Measurements from ENCODE around the gene TRMT61A. TPM values are rescaled to one million over a fixed set of nuclear protein-coding genes. Genes with fewer than 3 reads are reported as not detected.

The TRMT61A gene
- total and polyA plus RNA-seq, 2 experiments from 2014 or later, result 13.3 to 15.0 TPM

- Histone ChIP-seq H3K4me3 (no peak overlapping the region), H3K4me2 (ENCODE audit: unreplicated experiment) (no peak overlapping the region), H3K27ac (no peak overlapping the region), H3K9me3 (ENCODE audit: low read depth) (no peaks in the 10 kb centered on the region), H3K79me2 (ENCODE audit: insufficient read depth) (peaks cover 38% of the 10 kb centered on the region), H4K20me1 (ENCODE audit: insufficient read depth) (no peaks in the 10 kb centered on the region), H2AFZ (no peak overlapping the region), H3K9ac (no peak overlapping the region), H3K4me1 (ENCODE audit: insufficient read depth) (peaks cover 4% of the 10 kb centered on the region; the same call in 1 of the 2 replicates), H3F3A (ENCODE audit: insufficient read depth) (peaks cover 15% of the 10 kb centered on the region; the same call in 1 of the 2 replicates), H3K27me3 (replicated peaks; ENCODE audit: insufficient read depth) (no peaks in the 10 kb centered on the region), H3K9me2 (ENCODE audit: insufficient read depth) (no peaks in the 10 kb centered on the region), H3K36me3 (ENCODE audit: low read depth) (peaks cover 54% of the 10 kb centered on the region)
- TF ChIP-seq EZH2 (IDR thresholded peaks at IDR 0.05; ENCODE audit: insufficient read depth, poor library complexity, severe bottlenecking), result no peak
- no peak for TF ChIP-seq EZH2phosphoT487 (IDR thresholded peaks at IDR 0.05; ENCODE audit: insufficient read depth, low read depth)
- WGBS, 2 experiments (ENCODE audit: low coverage in 1 of 2, low lambda C conversion rate in 2 of 2, missing lambda C conversion rate in 2 of 2), result 90 to 91% methylated on average over 12 of the region's 12 CpGs
- in situ Hi-C loops (cut with MboI), result no loop called here
- DNase-seq, result no peak
Observed at GRCh38 chr14:103503296-103503695, 25.7 kb upstream of the TRMT61A start.

GRCh38 chr14:103504991-103505565 is 23.9 kb upstream of the TRMT61A start:
- Histone ChIP-seq H2AFZ (no peak overlapping the region), H3K27me3 (replicated peaks; ENCODE audit: insufficient read depth) (no peaks in the 10 kb centered on the region), H3K36me3 (ENCODE audit: low read depth) (peaks cover 42% of the 10 kb centered on the region), H3F3A (ENCODE audit: insufficient read depth) (0 out of 2 replicates have a peak, but pooled peaks cover under 1% of the 10 kb centered on the region), H3K4me2 (ENCODE audit: unreplicated experiment) (no peak overlapping the region), H3K9me2 (ENCODE audit: insufficient read depth) (no peaks in the 10 kb centered on the region), H3K79me2 (ENCODE audit: insufficient read depth) (peaks cover 40% of the 10 kb centered on the region), H3K4me1 (ENCODE audit: insufficient read depth) (peaks cover 4% of the 10 kb centered on the region; the same call in 1 of the 2 replicates), H3K4me3 (no peak overlapping the region), H3K9ac (no peak overlapping the region), H3K27ac (no peak overlapping the region), H3K9me3 (ENCODE audit: low read depth) (no peaks in the 10 kb centered on the region), H4K20me1 (ENCODE audit: insufficient read depth) (no peaks in the 10 kb centered on the region)
- TF ChIP-seq EZH2phosphoT487 (IDR thresholded peaks at IDR 0.05; ENCODE audit: insufficient read depth, low read depth) (no peak), EZH2 (IDR thresholded peaks at IDR 0.05; ENCODE audit: insufficient read depth, poor library complexity, severe bottlenecking) (no peak)
- in situ Hi-C loops (cut with MboI), result no loop called here
- WGBS, 2 experiments (ENCODE audit: low coverage in 1 of 2, low lambda C conversion rate in 2 of 2, missing lambda C conversion rate in 2 of 2), result 80 to 84% methylated on average over 8 of the region's 8 CpGs
- DNase-seq, result peak; percentile 45

GRCh38 chr14:103507751-103508150 is 21.2 kb upstream of the TRMT61A start:
- Histone ChIP-seq H3K4me1 (ENCODE audit: insufficient read depth) (peaks cover 6% of the 10 kb centered on the region), H3K36me3 (ENCODE audit: low read depth) (peaks cover 32% of the 10 kb centered on the region), H2AFZ (no peak overlapping the region), H3K27me3 (replicated peaks; ENCODE audit: insufficient read depth) (no peaks in the 10 kb centered on the region), H3K9me3 (ENCODE audit: low read depth) (no peaks in the 10 kb centered on the region), H3K27ac (no peak overlapping the region), H3F3A (ENCODE audit: insufficient read depth) (peaks cover 18% of the 10 kb centered on the region), H3K9ac (no peak overlapping the region), H4K20me1 (ENCODE audit: insufficient read depth) (no peaks in the 10 kb centered on the region), H3K79me2 (ENCODE audit: insufficient read depth) (peaks cover 17% of the 10 kb centered on the region), H3K4me3 (no peak overlapping the region), H3K4me2 (ENCODE audit: unreplicated experiment) (no peak overlapping the region), H3K9me2 (ENCODE audit: insufficient read depth) (no peaks in the 10 kb centered on the region)
- TF ChIP-seq EZH2phosphoT487 (IDR thresholded peaks at IDR 0.05; ENCODE audit: insufficient read depth, low read depth) (no peak), EZH2 (IDR thresholded peaks at IDR 0.05; ENCODE audit: insufficient read depth, poor library complexity, severe bottlenecking) (no peak)
- no peak for DNase-seq
- 90 to 97% methylated on average over 3 of the region's 3 CpGs for WGBS, 2 experiments (ENCODE audit: low coverage in 1 of 2, low lambda C conversion rate in 2 of 2, missing lambda C conversion rate in 2 of 2)
- in situ Hi-C loops (cut with MboI), result no loop called here

GRCh38 chr14:103508521-103509329 is 20.3 kb upstream of the TRMT61A start:
- no peaks in the 10 kb centered on the region for H3K9me2 ChIP-seq (ENCODE audit: insufficient read depth)
- 78 to 80% methylated on average over 16 of the region's 16 CpGs for WGBS, 2 experiments (ENCODE audit: low coverage in 1 of 2, low lambda C conversion rate in 2 of 2, missing lambda C conversion rate in 2 of 2)
- H3K4me1 ChIP-seq (ENCODE audit: insufficient read depth), result peaks cover 13% of the 10 kb centered on the region
- H3K9ac ChIP-seq, result no peak overlapping the region
- H3K27ac ChIP-seq, result no peak overlapping the region
- H3F3A ChIP-seq (ENCODE audit: insufficient read depth), result peaks cover 25% of the 10 kb centered on the region
- no peak for TF ChIP-seq EZH2 (IDR thresholded peaks at IDR 0.05; ENCODE audit: insufficient read depth, poor library complexity, severe bottlenecking)
- no peaks in the 10 kb centered on the region for H3K27me3 ChIP-seq (replicated peaks; ENCODE audit: insufficient read depth)
- no peak overlapping the region for H2AFZ ChIP-seq
- DNase-seq, result no peak
- no peak overlapping the region for H3K4me3 ChIP-seq
- H4K20me1 ChIP-seq (ENCODE audit: insufficient read depth), result no peaks in the 10 kb centered on the region
- H3K36me3 ChIP-seq (ENCODE audit: low read depth), result peaks cover 22% of the 10 kb centered on the region
- H3K9me3 ChIP-seq (ENCODE audit: low read depth), result no peaks in the 10 kb centered on the region
- in situ Hi-C loops (cut with MboI), result no loop called here
- 0 out of 2 replicates have a peak, but pooled peaks cover 7% of the 10 kb centered on the region for H3K79me2 ChIP-seq (ENCODE audit: insufficient read depth)
- H3K4me2 ChIP-seq (ENCODE audit: unreplicated experiment), result no peak overlapping the region
